OCI-LY3 (cell line): Measurements from ENCODE around the gene ZNF516.

Experiments
- H2AFZ ChIP-seq: fragments of 200-600, 300-600 bp; shearing (Covaris generic); 2 replicates; pipeline ENCODE4 v1.6.0; 2014; ENCODE audit warnings: antibody characterized with exemption, low read depth, low read length
- H3K27ac ChIP-seq: fragments of 200-600, 300-600 bp; sonication (generic); 2 replicates; pipeline ENCODE4 v1.5.1; 2014; ENCODE audit warnings: mild to moderate bottlenecking, low read length, moderate library complexity, mixed read lengths
- H3K27me3 ChIP-seq: fragments of 200-600, 300-600 bp; sonication (generic); 2 replicates; pipeline ENCODE4 v1.6.1; 2014; ENCODE audit warnings: low read depth, low read length, mixed read lengths
- H3K36me3 ChIP-seq: fragments of 200-600, 300-600 bp; sonication (generic); replicated peaks from 2 replicates; pipeline ENCODE3; 2014; ENCODE audit warnings: low read depth, low read length, mixed read lengths
- H3K4me1 ChIP-seq: fragments of 300-600, 200-600 bp; sonication (generic); 2 replicates; pipeline ENCODE4 v1.6.1; 2014; ENCODE audit warnings: low read length, mixed read lengths
- H3K4me2 ChIP-seq: fragments of 200-600, 300-600 bp; sonication (generic); 2 replicates; pipeline ENCODE4 v1.6.1; 2014; ENCODE audit warnings: low read length, mixed read lengths
- H3K4me3 ChIP-seq: fragments of 300-600, 200-600 bp; sonication (generic); 2 replicates; pipeline ENCODE4 v1.5.1; 2014; ENCODE audit warnings: antibody characterized with exemption, mild to moderate bottlenecking, low read length, moderate library complexity
- H3K79me2 ChIP-seq: fragments of 300-600, 200-600 bp; shearing (Covaris generic); 2 replicates; pipeline ENCODE4 v1.6.1; 2014; ENCODE audit warnings: mild to moderate bottlenecking, low read length, mixed read lengths
- H3K9ac ChIP-seq: fragments of 300-600, 200-600 bp; shearing (Covaris generic); 2 replicates; pipeline ENCODE4 v1.6.0; 2014; ENCODE audit warnings: mild to moderate bottlenecking, low read length, moderate library complexity
- H3K9me3 ChIP-seq: fragments of 200-600, 300-600 bp; shearing (Covaris generic); 2 replicates; pipeline ENCODE4 v1.6.1; 2014; ENCODE audit warnings: low read length, mixed read lengths; ENCODE audit not compliant: insufficient read depth
- H4K20me1 ChIP-seq: fragments of 200-600, 300-600 bp; sonication (generic); 2 replicates; pipeline ENCODE4 v1.6.1; 2016; ENCODE audit warnings: low read length, mixed read lengths; ENCODE audit not compliant: insufficient read depth
- CTCF ChIP-seq: fragments of 200-600, 300-600 bp; sonication (generic); IDR thresholded peaks from 2 replicates; pipeline ENCODE4 v1.5.1; 2014; ENCODE audit warnings: antibody characterized with exemption, low read length, low read depth
- EZH2phosphoT487 ChIP-seq: fragments of 200-600 bp; shearing (Covaris generic); IDR thresholded peaks from 2 replicates; pipeline ENCODE4 v1.6.1; 2018; ENCODE audit warnings: antibody characterized with exemption, mixed run types, low read depth

ZNF516 gene

DNA sequence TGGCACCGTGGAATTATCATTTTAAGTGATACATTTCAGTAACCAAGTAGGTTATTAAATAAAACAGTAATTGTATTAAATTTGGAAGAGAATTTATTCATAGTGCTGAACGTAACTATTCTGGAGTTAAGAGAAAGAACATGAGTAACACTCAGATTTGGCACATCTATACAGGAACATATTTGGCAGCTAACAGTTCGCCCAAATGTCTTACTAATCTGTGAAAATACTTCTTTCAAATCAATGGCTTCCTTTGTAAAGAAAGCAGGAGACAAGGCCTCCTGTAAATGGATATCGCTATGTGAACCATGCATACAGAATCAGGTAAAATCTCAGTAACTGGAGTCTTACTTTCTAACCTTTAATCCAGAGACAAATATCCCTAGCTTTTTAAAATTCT, 64.4 kb downstream of the ZNF516 start:
- Histone ChIP-seq H3K9me3 (no peaks in the 10 kb centered on the region), H3K27ac (no peak overlapping the region), H3K4me3 (no peak overlapping the region), H2AFZ (no peak overlapping the region), H4K20me1 (no peaks in the 10 kb centered on the region), H3K36me3 (no peaks in the 10 kb centered on the region), H3K9ac (no peak overlapping the region), H3K79me2 (no peaks in the 10 kb centered on the region), H3K27me3 (no peaks in the 10 kb centered on the region), H3K4me1 (no peaks in the 10 kb centered on the region), H3K4me2 (no peak overlapping the region)
- no peak for TF ChIP-seq EZH2phosphoT487
- no peak for TF ChIP-seq CTCF

GRCh38 chr18:76429262-76430126, 65.5 kb downstream of the ZNF516 start:
- Histone ChIP-seq H3K27me3 (no peaks in the 10 kb centered on the region), H2AFZ (no peak overlapping the region), H3K36me3 (no peaks in the 10 kb centered on the region), H3K4me1 (no peaks in the 10 kb centered on the region), H3K4me3 (no peak overlapping the region), H4K20me1 (no peaks in the 10 kb centered on the region; the same call in 1 of the 2 replicates), H3K4me2 (no peak overlapping the region), H3K9me3 (no peaks in the 10 kb centered on the region), H3K9ac (no peak overlapping the region), H3K27ac (no peak overlapping the region), H3K79me2 (no peaks in the 10 kb centered on the region)
- TF ChIP-seq EZH2phosphoT487: no peak
- TF ChIP-seq CTCF: no peak

DNA sequence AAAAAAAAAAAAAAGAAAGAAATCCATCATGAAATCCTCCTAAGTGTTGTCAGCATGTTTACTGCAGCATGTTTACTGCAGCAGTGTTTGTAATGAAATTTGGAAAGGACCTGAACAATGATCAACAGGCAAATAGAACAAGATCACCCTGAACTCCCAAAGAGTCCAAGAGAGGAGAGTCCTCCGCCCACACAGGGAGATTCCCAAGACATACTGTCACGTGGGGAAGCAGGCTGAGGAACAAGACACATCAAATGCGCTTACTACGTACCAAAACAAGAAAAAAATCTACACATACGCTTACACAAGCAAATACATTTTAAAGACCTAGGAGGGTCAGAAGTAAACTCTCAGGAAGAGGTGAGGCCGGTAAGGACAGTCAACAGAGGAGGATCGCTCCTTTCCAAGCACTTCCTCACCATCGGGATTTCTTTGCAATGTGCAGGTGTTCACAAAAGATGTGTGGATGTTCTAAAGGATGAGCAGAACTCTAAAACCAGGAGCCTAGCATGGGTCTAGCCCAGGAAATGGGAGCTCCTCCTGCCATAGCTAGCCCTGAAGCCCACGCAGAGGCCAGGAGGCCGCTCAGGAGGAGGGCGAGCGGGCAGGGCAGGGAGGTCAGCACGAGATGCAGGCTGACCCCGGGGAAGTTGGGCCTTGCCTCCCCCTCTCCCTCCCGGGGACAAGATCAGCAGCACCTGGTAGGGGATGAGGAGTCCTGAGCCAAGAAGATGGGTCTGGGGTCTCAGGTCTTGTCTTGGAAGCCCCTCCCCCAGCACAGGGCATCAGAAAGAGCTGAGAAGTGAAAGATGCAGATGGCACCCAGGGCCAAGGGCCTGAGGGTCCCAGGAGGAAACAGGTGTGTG, 66.4 kb downstream of the ZNF516 start:
- H3K4me2 ChIP-seq: no peak overlapping the region
- no peaks in the 10 kb centered on the region for H3K9me3 ChIP-seq
- H3K9ac ChIP-seq: no peak overlapping the region
- no peaks in the 10 kb centered on the region for H3K27me3 ChIP-seq
- no peak for TF ChIP-seq EZH2phosphoT487
- TF ChIP-seq CTCF: no peak
- no peaks in the 10 kb centered on the region for H3K36me3 ChIP-seq
- H3K4me3 ChIP-seq: no peak overlapping the region
- no peaks in the 10 kb centered on the region for H3K79me2 ChIP-seq
- no peak overlapping the region for H3K27ac ChIP-seq
- no peaks in the 10 kb centered on the region; the same call in 1 of the 2 replicates for H4K20me1 ChIP-seq
- no peaks in the 10 kb centered on the region for H3K4me1 ChIP-seq
- no peak overlapping the region for H2AFZ ChIP-seq

- Histone ChIP-seq H3K27ac (no peak overlapping the region), H3K4me2 (no peak overlapping the region), H3K36me3 (no peaks in the 10 kb centered on the region), H3K79me2 (no peaks in the 10 kb centered on the region), H3K9me3 (no peaks in the 10 kb centered on the region), H2AFZ (no peak overlapping the region), H3K4me3 (no peak overlapping the region), H3K27me3 (no peaks in the 10 kb centered on the region), H3K4me1 (no peaks in the 10 kb centered on the region), H3K9ac (no peak overlapping the region), H4K20me1 (no peaks in the 10 kb centered on the region; the same call in 1 of the 2 replicates)
- TF ChIP-seq CTCF (peak; percentile 68), EZH2phosphoT487 (no peak)
These were observed 68.2 kb downstream of the ZNF516 start for GRCh38 chr18:76426737-76427305.
